ENCODE results near the gene ST8SIA5. TPM values are rescaled to one million over a fixed set of nuclear protein-coding genes. Genes with fewer than 3 reads are reported as not detected.
A peak's percentile ranks its signal among the peaks of the same experiment; 100 is the strongest.

Gene ST8SIA5
- total RNA-seq, 2 experiments from 2014 or later = not detected

DNA sequence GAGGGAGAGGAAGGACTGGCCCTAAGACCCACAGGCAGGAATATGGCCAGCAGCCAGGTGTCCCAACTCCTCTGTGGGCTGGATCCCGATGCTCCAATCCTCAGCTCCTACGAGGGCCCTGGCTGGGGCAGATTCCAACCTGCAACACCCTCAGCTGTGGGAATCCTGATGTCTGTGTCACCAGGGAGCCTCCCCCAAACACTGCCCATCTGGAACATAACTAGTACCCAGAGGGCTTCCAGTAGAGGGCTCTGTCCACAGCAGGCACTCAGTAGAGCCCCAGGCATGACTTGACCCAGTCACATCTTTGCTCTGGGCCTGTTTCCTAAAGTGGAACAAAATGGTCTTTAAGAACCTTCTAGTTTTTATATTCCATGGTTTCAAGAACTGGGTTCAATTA lies 79.2 kb downstream of the ST8SIA5 start:
- Mint-ChIP-seq H3K27me3 (ENCODE audit: low read depth) (no peaks in the 10 kb centered on the region), H3K9me3 (no peaks in the 10 kb centered on the region), H3K27ac (no peak overlapping the region), H3K36me3 (ENCODE audit: low read depth) (no peaks in the 10 kb centered on the region), H3K4me1 (ENCODE audit: low read depth) (peaks cover 4% of the 10 kb centered on the region), H3K4me3 (no peak overlapping the region)
- CTCF ChIA-PET = no interaction called here
- no peak for DNase-seq
- intact Hi-C loops (cut with micrococcal nuclease) = no loop called here

GRCh38 chr18:46676182-46676835 lies 80.5 kb downstream of the ST8SIA5 start:
- no peaks in the 10 kb centered on the region for H3K9me3 Mint-ChIP-seq
- no peak overlapping the region for H3K27ac Mint-ChIP-seq
- H3K4me1 Mint-ChIP-seq (ENCODE audit: low read depth) = peaks cover 11% of the 10 kb centered on the region
- H3K4me3 Mint-ChIP-seq = no peak overlapping the region
- intact Hi-C loops (cut with micrococcal nuclease) = no loop called here
- CTCF ChIA-PET = interaction anchor here (0.6 kb wide), 1 partner anchor 19 kb away, joined by 3 read pairs; the partner anchor contains the start of gene LOXHD1
- H3K36me3 Mint-ChIP-seq (ENCODE audit: low read depth) = no peaks in the 10 kb centered on the region
- no peak for DNase-seq
- H3K27me3 Mint-ChIP-seq (ENCODE audit: low read depth) = no peaks in the 10 kb centered on the region

DNA sequence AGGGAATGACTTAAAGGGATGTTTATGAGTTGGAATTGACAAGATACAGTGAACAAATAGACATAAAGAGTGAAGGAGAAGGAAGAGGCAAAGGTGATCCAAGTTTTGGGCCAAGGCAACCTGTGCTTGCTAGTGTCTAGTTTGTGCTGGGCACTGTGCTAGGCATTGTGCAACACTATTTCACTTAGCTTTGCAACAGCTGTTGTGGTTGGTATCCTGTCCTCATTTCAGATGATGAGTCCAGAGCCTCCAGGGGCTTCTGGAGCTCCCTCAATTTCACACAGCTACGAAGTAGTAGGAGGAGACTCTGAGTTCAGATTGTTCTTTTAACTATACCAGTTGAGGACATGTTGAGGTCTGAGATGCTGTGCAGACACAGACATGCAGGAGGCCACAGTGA lies 81.7 kb downstream of the ST8SIA5 start:
- Mint-ChIP-seq H3K36me3 (ENCODE audit: low read depth) (no peaks in the 10 kb centered on the region), H3K27ac (no peak overlapping the region), H3K4me3 (no peak overlapping the region), H3K4me1 (ENCODE audit: low read depth) (peaks cover 11% of the 10 kb centered on the region), H3K9me3 (no peaks in the 10 kb centered on the region), H3K27me3 (ENCODE audit: low read depth) (no peaks in the 10 kb centered on the region)
- intact Hi-C loops (cut with micrococcal nuclease) = no loop called here
- DNase-seq = no peak
- CTCF ChIA-PET = interaction anchor here (0.6 kb wide), 1 partner anchor 195 kb away, joined by 7 read pairs; no protein-coding TSS in a partner anchor

DNA sequence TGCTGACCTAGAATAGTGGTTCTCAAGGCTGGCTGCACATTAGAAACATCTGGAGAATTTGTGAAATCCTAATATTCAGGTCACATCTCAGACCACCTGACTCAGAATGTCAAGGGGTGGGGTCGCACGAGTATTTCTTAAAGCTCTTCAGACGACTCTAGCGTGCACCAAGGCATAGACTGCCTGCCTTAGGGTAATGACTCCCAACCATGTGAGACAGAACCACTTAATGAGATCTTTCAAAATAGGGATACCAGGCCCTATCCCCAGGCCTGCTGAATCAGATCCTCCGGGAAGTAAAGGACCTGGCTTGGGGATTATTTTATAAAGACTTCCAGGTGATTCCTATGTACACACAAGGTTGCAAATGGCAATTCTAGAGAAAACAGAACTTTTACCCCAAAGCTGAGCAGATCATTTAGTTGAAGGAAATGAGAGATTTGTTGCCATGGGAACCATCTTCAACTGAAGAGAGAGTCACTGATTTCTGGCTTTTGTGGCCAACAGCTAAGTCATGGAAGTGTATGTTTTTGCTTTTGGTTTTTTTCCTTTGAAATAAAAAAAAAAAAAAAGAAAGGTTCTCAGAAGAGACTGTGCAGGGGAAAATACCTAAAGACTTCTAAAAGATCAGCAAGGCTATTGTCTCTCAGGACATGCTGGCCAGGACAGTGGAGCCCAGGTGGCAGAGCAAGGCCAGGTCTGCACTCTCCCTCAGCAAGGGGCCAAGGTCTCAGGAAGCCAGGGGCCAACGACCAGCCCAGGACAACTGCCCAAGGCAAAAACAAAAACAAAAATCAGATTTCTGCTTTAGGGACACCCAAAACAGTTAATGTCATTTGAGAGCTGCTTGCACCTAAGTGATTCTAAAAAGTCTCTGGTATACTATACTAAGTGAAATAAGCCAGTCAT lies 84.5 kb downstream of the ST8SIA5 start:
- DNase-seq = peak; percentile 26
- intact Hi-C loops (cut with micrococcal nuclease) = loop anchor here (2.0 kb wide), 1 partner anchor 244 kb away; the partner anchor contains the start of genes KATNAL2 and PIAS2
- CTCF ChIA-PET = interaction anchor here (1.4 to 2.3 kb wide), 2 partner anchors 12 to 15 kb away, joined by 3 to 17 read pairs; partner anchors contain the start of gene LOXHD1
- no peak overlapping the region for H3K27ac Mint-ChIP-seq
- H3K36me3 Mint-ChIP-seq (ENCODE audit: low read depth) = no peaks in the 10 kb centered on the region
- no peak overlapping the region for H3K4me3 Mint-ChIP-seq
- no peaks in the 10 kb centered on the region for H3K27me3 Mint-ChIP-seq (ENCODE audit: low read depth)
- H3K4me1 Mint-ChIP-seq (ENCODE audit: low read depth) = peaks cover 11% of the 10 kb centered on the region
- no peaks in the 10 kb centered on the region for H3K9me3 Mint-ChIP-seq

DNA sequence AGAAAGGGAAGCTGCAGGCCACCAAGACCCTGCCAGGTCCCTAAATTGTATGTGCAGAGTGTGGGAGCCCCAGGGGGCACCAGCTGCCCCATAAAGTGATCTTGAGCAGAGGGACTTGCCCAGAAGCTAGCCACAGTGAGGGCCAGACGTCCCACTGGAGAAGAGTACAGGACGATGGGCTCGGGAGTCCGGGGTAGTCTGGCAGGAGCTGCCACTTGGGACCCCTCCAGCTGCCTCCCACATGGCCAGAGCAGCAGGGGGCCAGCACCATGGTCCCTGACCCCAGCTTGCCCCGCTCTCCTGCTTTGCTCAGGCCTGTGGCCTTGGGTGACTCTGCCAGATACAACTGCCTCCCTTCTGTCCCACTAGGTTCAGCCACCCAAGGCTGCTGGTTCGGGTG lies 88.2 kb downstream of the ST8SIA5 start:
- H3K27ac Mint-ChIP-seq = no peak overlapping the region
- intact Hi-C loops (cut with micrococcal nuclease) = no loop called here
- CTCF ChIA-PET = no interaction called here
- no peaks in the 10 kb centered on the region for H3K36me3 Mint-ChIP-seq (ENCODE audit: low read depth)
- peaks cover 11% of the 10 kb centered on the region for H3K4me1 Mint-ChIP-seq (ENCODE audit: low read depth)
- no peak overlapping the region for H3K4me3 Mint-ChIP-seq
- no peak for DNase-seq
- no peaks in the 10 kb centered on the region for H3K9me3 Mint-ChIP-seq
- H3K27me3 Mint-ChIP-seq (ENCODE audit: low read depth) = no peaks in the 10 kb centered on the region

DNA sequence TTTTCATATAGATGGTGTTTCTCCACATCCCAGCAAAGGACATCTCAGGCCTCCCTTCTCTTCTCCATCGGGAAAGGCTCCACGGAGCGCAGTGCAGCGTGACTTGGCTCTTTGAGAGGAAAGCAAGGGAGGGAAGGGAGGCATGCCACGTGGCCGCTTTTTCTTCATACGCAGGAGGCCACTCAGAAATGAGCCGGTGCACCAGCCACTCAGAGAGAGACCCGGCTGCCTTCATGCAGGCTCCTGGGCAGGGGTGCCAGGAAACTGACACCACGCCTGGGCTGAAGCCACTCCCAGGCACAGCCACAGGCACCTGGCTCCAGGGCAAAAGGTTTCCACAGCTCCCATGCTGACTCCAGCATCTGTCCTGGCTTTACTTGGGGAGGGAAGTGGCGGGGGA lies 88.7 kb downstream of the ST8SIA5 start:
- DNase-seq = no peak
- no peak overlapping the region for H3K27ac Mint-ChIP-seq
- no peak overlapping the region for H3K4me3 Mint-ChIP-seq
- no peaks in the 10 kb centered on the region for H3K36me3 Mint-ChIP-seq (ENCODE audit: low read depth)
- peaks cover 11% of the 10 kb centered on the region for H3K4me1 Mint-ChIP-seq (ENCODE audit: low read depth)
- no peaks in the 10 kb centered on the region for H3K9me3 Mint-ChIP-seq
- H3K27me3 Mint-ChIP-seq (ENCODE audit: low read depth) = no peaks in the 10 kb centered on the region
- CTCF ChIA-PET = no interaction called here
- intact Hi-C loops (cut with micrococcal nuclease) = no loop called here

GRCh38 chr18:46663539-46663938 lies 93.3 kb downstream of the ST8SIA5 start:
- H3K4me1 Mint-ChIP-seq (ENCODE audit: low read depth) = no peaks in the 10 kb centered on the region
- CTCF ChIA-PET = interaction anchor here (0.6 to 0.7 kb wide), 2 partner anchors 8 to 175 kb away, joined by 3 to 5 read pairs; no protein-coding TSS in a partner anchor

GRCh38 chr18:46660957-46661749 lies 95.7 kb downstream of the ST8SIA5 start:
- H3K36me3 Mint-ChIP-seq (ENCODE audit: low read depth) = no peaks in the 10 kb centered on the region
- H3K4me3 Mint-ChIP-seq = no peak overlapping the region
- DNase-seq = no peak
- no peak overlapping the region for H3K27ac Mint-ChIP-seq
- CTCF ChIA-PET = interaction anchor here (0.8 to 2.1 kb wide), 2 partner anchors 488 to 512 kb away, joined by 4 to 6 read pairs; a partner anchor contains a TSS
- no peaks in the 10 kb centered on the region for H3K4me1 Mint-ChIP-seq (ENCODE audit: low read depth)
- H3K27me3 Mint-ChIP-seq (ENCODE audit: low read depth) = no peaks in the 10 kb centered on the region
- H3K9me3 Mint-ChIP-seq = no peaks in the 10 kb centered on the region
- intact Hi-C loops (cut with micrococcal nuclease) = no loop called here

More at GRCh38 chr18:46663539-46663938, 93.3 kb downstream of the ST8SIA5 start:
- intact Hi-C loops (cut with micrococcal nuclease) = no loop called here
- Mint-ChIP-seq H3K27me3 (ENCODE audit: low read depth) (no peaks in the 10 kb centered on the region), H3K4me3 (no peak overlapping the region), H3K36me3 (ENCODE audit: low read depth) (no peaks in the 10 kb centered on the region), H3K27ac (no peak overlapping the region), H3K9me3 (no peaks in the 10 kb centered on the region)
- DNase-seq = no peak

- H3K4me3 Mint-ChIP-seq = no peak overlapping the region
- intact Hi-C loops (cut with micrococcal nuclease) = no loop called here
- H3K27me3 Mint-ChIP-seq (ENCODE audit: low read depth) = no peaks in the 10 kb centered on the region
- no peak for DNase-seq
- H3K36me3 Mint-ChIP-seq (ENCODE audit: low read depth) = no peaks in the 10 kb centered on the region
- H3K4me1 Mint-ChIP-seq (ENCODE audit: low read depth) = no peaks in the 10 kb centered on the region
- CTCF ChIA-PET = interaction anchor here (0.6 to 4.0 kb wide), 7 partner anchors 11 to 486 kb away, joined by 3 to 24 read pairs (median 4); a partner anchor contains a TSS
- no peaks in the 10 kb centered on the region for H3K9me3 Mint-ChIP-seq
- H3K27ac Mint-ChIP-seq = no peak overlapping the region
Observed at GRCh38 chr18:46659484-46659883, 97.4 kb downstream of the ST8SIA5 start.

DNA sequence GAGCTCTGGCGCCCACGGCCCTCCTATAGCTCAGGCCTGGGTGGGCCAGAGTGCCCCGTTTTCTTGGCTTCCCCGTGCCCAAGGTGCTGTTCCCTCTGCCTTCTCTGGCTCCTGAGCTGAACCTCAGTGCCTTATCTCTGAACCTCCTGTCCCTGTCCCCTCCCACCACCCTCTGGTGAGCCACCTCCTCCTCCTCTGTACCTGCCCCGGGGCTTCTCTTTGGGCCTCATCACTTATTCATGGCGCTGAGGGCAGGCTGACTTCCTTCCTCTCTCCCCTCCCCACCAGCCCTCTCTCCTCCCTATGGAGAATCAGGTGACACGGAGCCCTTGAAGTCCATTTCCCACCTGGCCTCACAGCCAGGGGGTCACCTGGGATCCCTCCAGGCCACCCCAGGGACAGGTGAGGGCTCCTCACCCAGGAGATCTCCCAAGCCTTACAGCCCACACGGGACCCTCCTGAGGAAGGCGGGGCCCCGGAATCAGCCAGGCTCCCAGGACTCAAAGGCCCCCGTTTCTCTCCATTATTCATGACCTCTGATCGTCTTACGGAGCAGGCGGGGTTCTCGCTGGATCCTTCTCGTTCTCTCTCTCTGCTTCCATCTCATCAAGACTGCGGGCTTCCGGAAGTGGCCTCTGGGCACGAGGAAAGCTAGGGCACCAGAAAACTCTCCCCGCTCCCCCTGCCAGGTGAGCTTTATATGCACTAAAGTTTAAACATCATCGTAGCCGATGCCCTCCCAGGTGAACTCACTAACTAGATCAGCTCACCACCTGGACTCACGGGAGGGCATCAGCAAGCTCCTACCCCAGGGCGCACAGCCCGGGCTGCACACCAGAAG lies 99.5 kb downstream of the ST8SIA5 start, which contains the start of gene LOXHD1:
Gene LOXHD1, minus strand, starts transcription at position 106 of the 841 bp plus-strand sequence. CDS start 187 bp downstream, outside the sequence.
- Mint-ChIP-seq H3K27ac (no peak within 1 kb of the TSS), H3K36me3 (ENCODE audit: low read depth) (no peaks in the 10 kb centered on the region), H3K4me1 (ENCODE audit: low read depth) (no peaks in the 10 kb centered on the region), H3K27me3 (ENCODE audit: low read depth) (no peaks in the 10 kb centered on the region), H3K4me3 (no peak within 1 kb of the TSS), H3K9me3 (no peaks in the 10 kb centered on the region)
- CTCF ChIA-PET = interaction anchor here (0.6 to 4.0 kb wide), 45 partner anchors 8 to 565 kb away, joined by 3 to 53 read pairs (median 4); a partner anchor contains a TSS
- intact Hi-C loops (cut with micrococcal nuclease) = no loop called here
- DNase-seq = no peak

All from activated naive CD4-positive, alpha-beta T cell treated with anti-CD3 and anti-CD28 coated beads for 36 hours (primary cell).